Stimulated activated CD4-positive, alpha-beta T cell treated with anti-CD3 and anti-CD28 coated beads, Interleukin-12 subunit alpha, Interleukin-12 subunit beta, amount 100 ng/mL, for 24 hours (primary cell): ENCODE measurements around the gene SAT1.

Experiments
- DNase-seq, 2 experiments: peaks; one replicate each; pipeline ENCODE4 v3.0.0-alpha.2; 2020; ENCODE audit warnings: low read depth in 2 of 2

SAT1 gene

DNA sequence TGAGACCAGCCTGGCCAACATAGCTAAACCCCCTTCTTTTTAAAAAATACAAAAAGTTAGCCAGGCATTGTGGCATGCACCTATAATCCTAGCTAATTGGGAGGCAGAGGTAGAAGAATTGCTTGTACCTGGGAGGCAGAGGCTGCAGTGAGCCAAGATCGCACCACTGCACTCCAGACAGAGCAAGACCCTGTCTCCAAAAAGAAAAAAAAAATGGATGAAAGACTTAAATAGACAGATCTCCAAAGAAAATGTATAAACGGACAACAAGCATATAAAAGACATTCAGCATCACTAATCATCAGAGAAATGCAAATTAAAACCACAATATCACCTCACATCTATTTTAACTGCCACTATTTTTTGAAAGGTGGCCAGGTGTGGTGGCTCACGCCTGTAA, 6.6 kb upstream of the SAT1 start:
- no peak for DNase-seq

DNA sequence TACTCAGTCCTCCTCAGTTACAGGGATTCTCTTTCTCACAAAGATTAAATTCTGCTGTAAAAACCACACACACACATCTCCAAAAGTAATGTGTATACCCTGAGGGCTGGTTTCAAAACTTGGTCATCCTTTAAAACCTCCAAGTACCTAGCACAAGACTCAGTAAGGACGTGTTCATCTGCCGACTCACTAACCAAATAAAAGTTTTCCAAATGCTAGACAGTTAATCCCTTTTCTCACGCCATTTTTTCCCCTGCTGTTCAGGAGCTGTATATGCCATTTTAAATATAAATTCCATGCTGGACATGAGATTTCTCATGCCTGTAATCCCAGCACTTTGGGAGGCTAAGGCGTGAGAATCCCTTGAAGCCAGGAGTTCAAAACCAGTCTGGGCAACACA, 3.9 kb upstream of the SAT1 start:
- DNase-seq: no peak

DNA sequence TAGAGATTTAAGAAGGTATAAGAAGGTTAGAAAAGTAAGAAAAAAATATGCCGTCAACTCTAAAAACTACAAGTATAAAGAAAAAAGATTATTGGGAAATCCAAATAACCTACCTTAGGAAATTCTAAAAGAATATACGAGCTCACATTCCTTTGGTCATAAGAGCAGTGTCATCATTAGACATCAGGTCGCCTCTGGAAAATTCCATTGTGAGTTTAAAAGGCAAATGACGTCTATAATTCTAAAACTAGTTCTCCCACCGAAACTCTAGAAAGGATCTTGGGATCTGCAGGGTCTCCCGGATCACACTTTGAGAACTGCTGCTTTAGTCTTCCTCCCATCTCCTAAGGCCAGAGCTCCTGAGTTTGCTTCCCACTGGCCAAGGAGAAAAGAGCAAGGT, 518 bp upstream of the SAT1 start:
- DNase-seq: no peak

DNA sequence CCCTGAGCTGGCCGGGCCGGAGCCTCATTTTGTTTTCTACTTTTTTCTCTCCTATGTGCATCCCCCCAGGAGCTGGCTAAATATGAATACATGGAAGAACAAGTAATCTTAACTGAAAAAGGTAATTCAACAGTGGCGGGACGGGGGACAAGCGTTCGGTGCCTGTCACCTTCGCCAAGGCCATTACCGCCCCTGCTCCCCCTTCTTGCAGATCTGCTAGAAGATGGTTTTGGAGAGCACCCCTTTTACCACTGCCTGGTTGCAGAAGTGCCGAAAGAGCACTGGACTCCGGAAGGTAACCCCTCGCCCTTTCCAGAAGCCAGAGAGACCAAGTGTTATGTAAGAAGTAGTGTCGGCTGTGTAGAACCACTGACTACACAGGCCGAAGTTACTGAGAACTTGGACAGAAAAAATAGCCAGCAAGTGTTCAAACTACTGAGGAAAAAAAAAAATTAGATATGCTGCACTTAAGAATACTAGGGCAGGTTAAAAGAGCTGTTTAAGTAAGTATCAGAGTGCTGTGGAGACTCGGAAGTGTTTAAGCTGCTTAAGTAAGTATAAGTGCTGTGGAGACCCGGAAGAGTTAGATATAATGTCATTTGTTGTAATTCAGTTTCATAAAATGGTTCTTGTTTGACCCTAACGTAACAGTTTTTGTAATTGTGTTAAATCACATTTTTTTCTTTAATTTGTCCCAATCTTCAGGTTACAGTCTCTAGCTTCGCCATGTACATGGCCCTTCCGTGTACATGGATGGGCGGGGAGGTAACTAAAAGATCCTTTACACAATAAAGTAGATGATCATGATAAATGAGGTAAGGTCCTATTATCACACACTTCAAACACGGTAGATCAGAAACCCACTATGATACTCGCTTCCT, 856 bp downstream of the SAT1 start:
- DNase-seq: no peak

DNA sequence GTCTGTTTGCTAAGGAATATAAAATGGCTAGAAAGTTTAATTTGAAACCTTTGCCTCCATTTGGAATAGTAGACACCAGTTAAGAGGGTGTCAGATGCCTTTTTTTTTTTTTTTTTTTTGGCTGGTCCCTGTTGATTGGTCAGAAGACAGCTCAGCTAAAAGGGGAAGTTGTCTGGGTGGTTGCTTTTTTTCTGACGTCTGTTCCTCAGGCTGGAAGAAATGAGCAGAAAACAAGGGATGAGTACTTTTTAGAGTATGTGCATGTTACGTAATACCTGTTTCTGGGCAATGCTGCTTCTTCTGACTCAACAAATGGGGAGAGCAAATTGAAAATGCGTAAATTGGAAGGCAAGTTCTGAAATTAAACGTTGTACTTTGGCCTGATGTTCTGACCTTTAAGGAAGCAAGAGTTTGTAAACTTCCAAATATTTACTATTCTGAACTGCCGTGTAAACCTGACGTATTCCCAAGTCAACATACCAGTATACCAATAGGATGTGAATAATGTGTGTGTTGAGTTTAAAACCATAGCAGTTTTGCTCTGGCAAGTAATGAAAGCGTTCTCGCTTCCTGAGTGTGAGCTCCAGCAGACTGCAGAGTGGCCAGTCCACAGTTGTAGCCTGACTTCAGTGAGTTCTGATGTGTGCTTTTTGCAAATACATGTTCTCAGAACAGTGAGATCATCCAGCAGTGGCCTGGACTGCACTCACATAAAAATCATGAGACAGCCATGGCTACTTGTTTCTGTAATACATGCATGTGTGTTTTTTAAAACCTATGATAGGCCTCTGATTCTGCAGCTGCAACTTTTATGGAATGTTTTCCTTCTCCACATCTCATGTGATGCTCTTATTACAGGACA, 1.7 kb downstream of the SAT1 start:
- DNase-seq: no peak

DNA sequence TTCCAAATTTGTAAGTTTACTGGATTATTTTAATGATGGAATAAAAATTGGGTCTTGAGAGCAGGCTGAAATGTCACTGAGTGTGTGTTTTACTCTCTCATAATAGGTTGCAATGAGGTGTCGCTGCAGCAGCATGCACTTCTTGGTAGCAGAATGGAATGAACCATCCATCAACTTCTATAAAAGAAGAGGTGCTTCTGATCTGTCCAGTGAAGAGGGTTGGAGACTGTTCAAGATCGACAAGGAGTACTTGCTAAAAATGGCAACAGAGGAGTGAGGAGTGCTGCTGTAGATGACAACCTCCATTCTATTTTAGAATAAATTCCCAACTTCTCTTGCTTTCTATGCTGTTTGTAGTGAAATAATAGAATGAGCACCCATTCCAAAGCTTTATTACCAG, 2.6 kb downstream of the SAT1 start:
- no peak for DNase-seq

DNA sequence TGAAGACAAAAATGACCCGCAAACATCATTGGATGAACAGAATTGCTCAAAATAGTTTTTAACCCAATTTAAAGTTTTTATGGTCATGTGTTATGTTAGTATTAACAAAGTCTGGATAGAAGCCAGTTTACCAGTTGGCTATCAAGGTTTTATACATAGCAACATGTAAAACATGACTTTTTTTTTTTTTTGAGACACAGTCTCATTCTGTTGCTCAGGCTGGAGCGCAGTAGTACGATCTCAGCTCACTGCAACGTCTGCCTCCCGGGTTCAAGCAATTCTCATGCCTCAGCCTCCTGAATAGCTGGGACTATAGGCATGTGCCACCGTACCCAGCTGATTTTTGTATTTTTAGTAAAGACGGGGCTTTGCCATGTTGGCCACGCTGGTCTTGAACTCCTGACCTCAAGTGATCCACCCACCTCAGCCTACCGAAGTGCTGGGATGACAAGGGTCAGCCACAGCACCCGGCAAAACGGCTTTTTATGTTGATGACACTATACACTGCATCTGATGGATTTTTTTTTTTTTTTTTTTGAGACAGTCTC, 3.4 kb downstream of the SAT1 start:
- no peak for DNase-seq

DNA sequence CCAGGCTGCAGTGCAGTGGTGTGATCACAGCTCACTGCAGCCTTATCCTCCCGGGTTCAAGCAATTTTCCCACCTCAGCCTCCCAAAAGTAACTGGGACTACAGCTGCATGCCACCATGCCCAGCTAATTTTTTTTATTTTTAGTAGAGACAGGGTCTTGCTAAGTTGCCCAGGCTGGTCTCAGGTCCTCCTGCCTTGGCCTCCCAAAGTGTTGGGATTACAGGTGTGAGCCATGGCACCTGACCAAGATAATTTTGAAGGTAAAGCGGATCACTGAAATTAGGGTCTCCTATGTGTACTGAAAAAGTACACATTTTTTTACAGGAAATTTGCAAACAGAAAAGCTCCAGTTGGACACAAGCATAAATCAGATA, 4.8 kb downstream of the SAT1 start:
- no peak for DNase-seq

DNA sequence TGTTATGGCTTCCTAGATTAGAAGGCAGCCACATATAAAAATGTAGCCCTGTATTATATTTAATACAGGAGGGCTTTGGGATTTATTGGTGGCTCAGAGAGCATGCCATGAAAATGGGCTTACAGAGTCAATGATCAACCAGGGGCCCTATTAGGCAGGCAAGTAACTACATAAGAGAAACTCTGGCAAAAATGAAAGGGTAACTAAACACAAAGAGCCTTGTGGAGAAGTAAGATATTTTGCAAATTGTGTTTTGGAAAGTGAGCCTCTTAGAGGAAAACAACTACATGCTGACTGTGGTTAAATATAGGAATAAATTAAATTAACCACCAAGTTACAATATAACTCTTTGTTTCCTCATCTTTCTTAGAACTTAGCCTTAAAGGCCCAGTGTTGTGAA, 5.5 kb downstream of the SAT1 start:
- DNase-seq: no peak

DNA sequence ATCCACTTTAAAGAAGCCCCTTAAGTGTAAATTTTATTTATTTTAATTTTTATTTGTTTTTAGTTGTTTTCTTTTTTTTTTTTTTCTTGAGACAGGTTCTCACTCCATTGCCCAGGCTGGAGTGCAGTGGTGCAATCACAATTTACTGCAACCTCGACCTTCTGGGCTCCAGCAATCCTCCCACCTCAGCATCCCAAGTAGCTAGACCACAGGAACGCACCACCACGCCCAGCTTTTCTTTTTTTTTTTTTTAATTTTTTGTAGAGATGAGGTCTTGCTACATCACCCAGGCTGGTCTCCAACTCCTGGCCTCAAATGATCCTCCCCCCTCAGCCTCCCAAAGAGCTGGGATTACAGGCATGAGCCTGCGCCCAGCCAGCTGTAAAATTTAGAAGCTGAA, 6.0 kb downstream of the SAT1 start:
- DNase-seq: no peak

DNA sequence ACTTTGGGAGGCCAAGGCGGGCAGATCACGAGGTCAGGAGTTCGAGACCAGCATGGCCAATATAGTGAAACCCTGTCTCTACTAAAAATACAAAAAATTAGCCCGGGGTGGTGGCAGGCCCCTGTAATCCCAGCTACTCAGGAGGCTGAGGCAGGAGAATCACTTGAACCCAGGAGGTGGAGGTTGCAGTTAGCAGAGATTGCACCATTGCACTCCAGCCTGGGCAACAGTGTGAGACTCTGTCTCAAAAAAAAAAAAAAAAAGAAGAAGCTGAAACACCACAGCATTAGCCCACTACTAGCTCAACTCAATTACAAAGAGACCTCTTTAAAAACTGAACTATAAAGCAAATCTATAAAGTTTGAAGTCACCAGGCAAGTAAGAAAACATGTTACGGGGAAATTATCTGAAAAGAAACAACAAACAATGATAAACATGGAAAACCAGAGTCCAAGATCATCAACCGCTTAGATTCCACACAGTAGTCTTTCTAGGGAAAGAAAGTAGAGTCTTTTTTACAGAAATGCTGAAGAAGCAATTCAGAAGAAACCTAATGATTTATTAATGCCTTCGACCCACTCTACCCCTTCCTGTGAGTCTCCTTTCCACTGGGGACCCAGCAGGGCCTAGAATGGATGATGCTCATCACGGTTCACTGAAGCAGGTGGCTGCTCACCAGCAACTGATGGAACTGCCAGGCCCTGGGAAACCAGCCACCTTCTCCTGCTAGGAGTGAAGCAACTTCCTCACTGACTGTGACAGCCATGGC, 6.6 kb downstream of the SAT1 start:
- no peak for DNase-seq

DNA sequence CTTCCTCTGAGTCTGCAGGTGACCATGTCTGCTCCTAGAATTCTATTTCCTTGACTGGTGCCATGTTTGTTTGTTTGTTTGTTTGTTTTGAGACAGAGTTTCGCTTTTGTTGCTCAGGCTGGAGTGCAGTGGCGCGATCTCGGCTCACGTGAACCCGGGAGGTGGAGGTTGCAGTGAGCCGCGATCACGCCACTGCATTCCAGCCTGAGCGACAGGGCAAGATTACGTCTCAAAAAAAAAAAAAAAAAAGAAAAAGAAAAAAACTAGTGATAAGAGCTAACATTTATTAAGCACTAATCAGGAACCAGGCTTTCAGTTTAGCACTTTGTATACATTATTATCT, 7.2 kb downstream of the SAT1 start:
- DNase-seq: no peak

DNA sequence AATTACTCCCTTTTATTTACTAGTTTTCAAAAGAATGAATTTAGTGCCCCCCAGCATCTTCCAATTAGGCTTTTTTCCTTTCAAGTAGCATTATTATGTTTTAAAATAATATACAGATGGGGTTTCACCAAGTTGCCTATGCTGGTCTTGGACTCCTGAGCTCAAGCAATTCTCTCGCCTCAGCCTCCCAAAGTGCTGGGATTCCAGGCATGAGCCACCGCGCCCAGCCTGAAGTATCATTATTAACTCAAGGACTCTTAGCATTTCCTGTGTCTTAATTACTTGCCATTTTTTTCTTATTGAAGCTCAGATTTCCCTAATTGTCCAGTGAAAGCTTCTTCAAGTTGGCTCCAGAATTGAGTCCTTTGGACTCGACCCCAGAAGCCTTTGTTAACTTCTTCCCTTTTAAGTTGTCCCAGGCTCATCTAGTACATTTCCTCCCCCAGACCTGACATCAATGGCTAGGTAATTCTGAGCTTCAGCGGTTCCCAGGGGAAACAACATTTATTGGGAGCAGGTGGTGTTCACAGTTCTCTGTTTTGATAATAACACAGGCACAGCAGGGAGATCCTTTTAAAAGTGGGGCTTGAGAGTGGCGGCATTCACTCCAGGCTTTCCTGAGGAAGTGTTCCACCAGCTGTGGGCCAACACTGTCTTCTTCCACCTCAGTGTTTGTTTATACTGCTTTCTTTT, 10.0 kb downstream of the SAT1 start:
- no peak for DNase-seq

DNA sequence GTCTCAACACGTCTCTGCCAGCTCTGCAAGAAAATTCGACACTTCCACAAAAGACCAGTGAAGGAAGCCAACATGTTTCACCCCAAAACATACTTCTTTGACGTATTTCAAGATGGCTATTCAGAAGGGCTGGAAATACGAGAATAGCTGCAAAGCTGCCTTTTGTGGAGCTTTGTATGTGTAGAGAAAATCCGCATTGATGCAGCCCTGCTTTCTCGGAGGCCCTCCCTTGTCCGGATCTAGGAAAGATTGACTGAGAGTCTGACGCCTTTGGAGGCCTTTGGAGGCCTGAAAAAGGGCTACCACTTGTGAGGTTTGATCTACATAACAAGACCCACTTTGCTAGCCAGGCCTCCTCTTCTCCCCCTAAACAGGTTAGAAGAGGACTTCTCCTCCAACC, 12.2 kb downstream of the SAT1 start:
- no peak for DNase-seq

DNA sequence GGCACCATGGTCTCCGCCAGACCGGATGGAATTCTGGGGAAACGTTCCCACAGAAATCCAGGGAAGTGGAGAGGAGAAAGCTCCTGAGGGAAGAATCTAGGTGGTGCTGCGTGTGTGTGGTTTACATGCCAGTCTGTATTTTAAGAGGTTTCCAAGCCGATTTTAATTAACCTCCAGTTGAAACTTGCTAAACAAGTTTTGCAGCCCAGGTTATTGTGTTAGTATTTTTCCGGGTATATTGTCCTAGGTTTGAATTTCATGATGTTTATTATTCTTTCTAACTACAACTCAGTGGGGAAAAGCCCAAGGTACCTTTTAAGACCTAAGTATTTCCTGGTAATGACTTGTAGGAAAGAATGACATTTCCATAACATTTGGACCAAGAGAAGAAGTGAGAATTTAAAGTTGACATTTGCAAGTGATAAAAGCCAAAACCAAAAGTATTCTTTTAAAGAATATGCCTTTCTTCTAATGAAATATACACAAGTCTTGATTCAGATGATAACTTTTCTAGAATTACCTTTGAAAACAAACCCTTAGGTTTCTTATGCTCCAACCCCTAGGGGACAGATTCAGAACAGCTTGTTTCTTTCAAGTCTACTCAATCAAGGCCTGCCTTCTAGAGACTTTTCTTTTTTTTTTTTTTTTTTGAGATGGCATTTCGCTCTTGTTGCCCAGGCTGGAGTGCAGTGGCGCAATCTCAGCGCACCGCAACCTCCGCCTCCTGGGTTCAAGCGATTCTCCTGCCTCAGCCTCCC, 14.6 kb downstream of the SAT1 start:
- no peak for DNase-seq

DNA sequence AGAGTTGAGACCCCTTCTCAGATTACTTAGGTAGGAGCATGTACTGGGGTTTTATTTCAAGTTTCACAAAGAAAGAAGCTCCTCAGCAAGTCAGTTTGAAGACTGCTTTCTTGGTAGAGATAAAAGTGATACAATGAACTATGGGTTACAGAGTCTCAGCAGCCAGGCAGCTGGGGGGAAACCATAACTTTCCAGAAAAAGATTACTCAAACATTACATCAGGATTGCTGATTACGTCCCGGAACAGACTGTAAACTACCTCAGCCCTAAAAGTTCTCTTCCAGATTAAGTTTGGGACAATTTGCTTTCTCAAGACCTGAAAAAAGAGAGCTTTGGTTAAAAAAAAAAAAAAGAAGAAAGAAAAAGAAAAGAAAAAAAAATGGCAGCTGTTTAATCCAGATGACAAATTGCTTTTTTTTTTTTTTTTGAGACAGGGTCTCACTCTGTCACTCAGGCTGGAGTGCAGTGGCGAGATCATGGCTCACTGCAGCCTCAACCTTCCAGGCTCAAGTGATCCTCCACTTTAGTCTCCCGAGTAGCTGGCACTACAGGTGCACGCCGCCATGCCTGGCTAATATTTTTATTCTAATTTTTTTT, 16.6 kb downstream of the SAT1 start:
- no peak for DNase-seq

DNA sequence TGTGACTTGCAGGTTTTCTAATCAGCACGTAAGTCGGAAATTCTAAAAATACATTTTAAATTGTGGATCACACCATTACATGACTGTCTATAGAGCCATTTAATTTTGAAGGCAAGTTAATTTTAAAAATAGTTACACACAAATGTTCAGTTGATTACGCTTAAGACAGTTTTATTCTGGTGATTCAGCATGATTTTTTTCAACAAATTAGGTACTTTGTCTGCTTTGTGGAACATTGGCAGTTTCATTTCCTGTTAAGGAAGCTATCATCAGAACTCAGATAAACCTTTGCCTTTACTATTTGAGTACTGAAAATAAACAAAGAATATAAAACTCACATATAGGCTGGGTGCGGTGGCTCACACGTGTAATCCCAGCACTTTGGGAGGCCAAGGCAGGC, 19.5 kb downstream of the SAT1 start:
- no peak for DNase-seq

DNA sequence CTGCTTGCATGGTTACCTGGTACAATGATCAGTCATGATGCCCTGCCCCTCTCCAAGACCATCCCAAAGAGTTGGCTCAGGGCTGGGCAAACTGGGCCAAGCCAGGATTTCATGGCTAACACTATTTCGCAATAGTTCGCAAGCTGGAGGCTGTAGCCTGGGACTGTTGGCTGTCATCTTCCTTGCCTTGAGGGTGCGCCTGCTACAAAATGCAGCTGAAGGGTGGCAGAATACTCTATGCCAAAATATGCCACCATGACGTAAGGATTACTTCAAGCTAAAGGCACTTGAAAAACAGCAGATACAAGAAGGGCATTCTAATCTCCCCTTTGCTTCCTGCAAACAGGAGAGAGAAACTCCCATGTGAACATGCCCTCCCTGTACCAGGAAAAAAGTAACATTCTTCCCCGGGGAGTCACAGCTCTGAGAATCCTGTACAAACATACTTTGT, 21.0 kb downstream of the SAT1 start:
- no peak for DNase-seq

DNA sequence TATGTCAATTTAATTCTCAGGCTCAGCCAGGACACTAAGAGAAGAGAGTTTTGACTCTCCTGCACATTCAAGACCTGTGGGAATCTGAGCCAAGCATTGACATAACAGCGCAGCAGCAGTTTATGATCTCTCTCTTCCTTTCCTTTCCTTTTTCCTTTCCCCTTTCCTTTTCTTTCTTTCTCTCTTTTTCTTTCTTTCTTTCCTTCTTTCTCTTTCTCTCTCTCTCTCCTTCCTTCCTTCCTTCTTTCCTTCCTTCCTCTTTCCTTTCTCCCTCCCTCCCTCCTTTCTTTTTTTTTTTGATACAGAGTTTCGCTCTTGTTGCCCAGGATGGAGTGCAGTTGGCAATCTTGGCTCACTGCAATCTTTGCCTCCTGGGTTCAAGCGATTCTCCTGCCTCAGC, 21.6 kb downstream of the SAT1 start:
- no peak for DNase-seq

DNA sequence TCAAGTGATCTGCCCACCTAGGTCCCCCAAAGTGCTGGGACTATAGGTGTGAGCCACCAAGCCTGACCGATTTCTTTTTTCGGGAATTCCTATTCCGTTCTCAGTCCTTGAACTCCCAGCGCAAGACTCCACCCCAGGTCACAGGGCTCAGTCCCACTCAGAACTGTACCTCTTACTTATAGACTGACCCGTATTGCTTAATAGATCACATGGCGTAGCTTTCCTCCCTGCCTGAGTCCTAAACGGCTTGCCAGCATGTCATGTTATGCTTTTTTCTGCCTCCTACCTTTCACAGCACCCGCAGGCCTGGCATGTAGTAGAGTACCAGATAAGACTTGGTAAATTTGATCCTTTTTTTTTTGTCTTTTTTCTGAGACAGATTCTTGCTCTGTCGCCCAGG, 22.4 kb downstream of the SAT1 start:
- DNase-seq: no peak
